Left ventricle myocardium inferior (tissue), 1 donor: ENCODE results near the gene CPT2. TPM values are rescaled to one million over a fixed set of nuclear protein-coding genes. Genes with fewer than 3 reads are reported as not detected.

Experiments used
- DNase-seq: peaks from one replicate; pipeline ENCODE4 v3.0.0-alpha.2; 2020
- H3K27ac ChIP-seq: fragments of 200-600 bp; replicated peaks from 2 replicates; pipeline ENCODE4 v1.8.0; 2021
- H3K27me3 ChIP-seq: fragments of 200-600 bp; 2 replicates; pipeline ENCODE4 v1.8.0; 2021; ENCODE audit warnings: low read depth
- H3K36me3 ChIP-seq: fragments of 200-600 bp; 2 replicates; pipeline ENCODE4 v1.8.0; 2021
- H3K4me1 ChIP-seq: fragments of 200-600 bp; 2 replicates; pipeline ENCODE4 v1.8.0; 2021
- H3K4me3 ChIP-seq: fragments of 200-600 bp; 2 replicates; pipeline ENCODE4 v1.8.0; 2021; ENCODE audit warnings: mild to moderate bottlenecking, moderate library complexity
- H3K9me3 ChIP-seq: fragments of 200-600 bp; replicated peaks from 2 replicates; pipeline ENCODE4 v1.8.0; 2021
- CTCF ChIP-seq: fragments of 200-600 bp; IDR thresholded peaks from 2 replicates; pipeline ENCODE4 v1.8.0; 2021; ENCODE audit warnings: antibody characterized with exemption, mild to moderate bottlenecking, borderline replicate concordance
- intact Hi-C: fragments of 100-400 bp; cut with micrococcal nuclease; formaldehyde crosslinking; loops from one replicate; pipeline ENCODE4 v1.11.0; 2022
- total RNA-seq: library from RNA; stranded (reverse); fragmentation: NEBNext Ultra II Directional; extraction: Animal tissue kit (Norgen Biotek cat#: 25700); gene quantifications from one replicate; pipeline ENCODE4 v1.2.1, GENCODE V29; 2021
- donor health status: DM: no; HTN: yes; CAD: no; lungs with severe emphysema.

CPT2 gene
- total RNA-seq, 1 donor from 2014 or later = 31.7 TPM

- Histone ChIP-seq H3K36me3 (no peaks in the 10 kb centered on the region), H3K4me1 (peaks cover 7% of the 10 kb centered on the region), H3K27me3 (no peaks in the 10 kb centered on the region), H3K27ac (no peak overlapping the region), H3K4me3 (no peak overlapping the region), H3K9me3 (no peaks in the 10 kb centered on the region)
- TF ChIP-seq CTCF = no peak
- DNase-seq = no peak
- intact Hi-C loops = no loop called here
These were observed 57.5 kb downstream of the CPT2 start for GRCh38 chr1:53254011-53254640.

GRCh38 chr1:53255031-53255430 lies 58.4 kb downstream of the CPT2 start:
- no peaks in the 10 kb centered on the region for H3K36me3 ChIP-seq
- TF ChIP-seq CTCF = no peak
- no peak for DNase-seq
- H3K4me3 ChIP-seq = no peak overlapping the region
- no peaks in the 10 kb centered on the region for H3K9me3 ChIP-seq
- intact Hi-C loops = no loop called here
- H3K27me3 ChIP-seq = no peaks in the 10 kb centered on the region
- no peaks in the 10 kb centered on the region for H3K4me1 ChIP-seq
- no peak overlapping the region for H3K27ac ChIP-seq

- Histone ChIP-seq H3K27me3 (no peaks in the 10 kb centered on the region), H3K4me1 (no peaks in the 10 kb centered on the region), H3K4me3 (no peak overlapping the region), H3K27ac (no peak overlapping the region), H3K36me3 (no peaks in the 10 kb centered on the region), H3K9me3 (no peaks in the 10 kb centered on the region)
- intact Hi-C loops = no loop called here
- no peak for TF ChIP-seq CTCF
- no peak for DNase-seq
These were observed 60.2 kb downstream of the CPT2 start for GRCh38 chr1:53256511-53257453.

GRCh38 chr1:53257454-53258081 lies 60.9 kb downstream of the CPT2 start:
- Histone ChIP-seq H3K27me3 (no peaks in the 10 kb centered on the region), H3K36me3 (no peaks in the 10 kb centered on the region), H3K4me3 (no peak overlapping the region), H3K4me1 (no peaks in the 10 kb centered on the region), H3K9me3 (no peaks in the 10 kb centered on the region), H3K27ac (no peak overlapping the region)
- no peak for DNase-seq
- TF ChIP-seq CTCF = no peak
- intact Hi-C loops = no loop called here

GRCh38 chr1:53258216-53258615 lies 61.6 kb downstream of the CPT2 start:
- intact Hi-C loops = no loop called here
- H3K4me1 ChIP-seq = no peaks in the 10 kb centered on the region
- H3K27me3 ChIP-seq = no peaks in the 10 kb centered on the region
- no peak overlapping the region for H3K4me3 ChIP-seq
- H3K27ac ChIP-seq = no peak overlapping the region
- no peak for DNase-seq
- TF ChIP-seq CTCF = no peak
- H3K36me3 ChIP-seq = no peaks in the 10 kb centered on the region
- H3K9me3 ChIP-seq = no peaks in the 10 kb centered on the region
